H1 (cell line): ENCODE data around the gene OR4Q2. TPM values are rescaled to one million over a fixed set of nuclear protein-coding genes. Genes with fewer than 3 reads are reported as not detected.

Experiments used
- CHD1 ChIP-seq: IDR thresholded peaks from 2 replicates; pipeline ENCODE4 v1.6.1; 2012; ENCODE audit warnings: low read depth, low read length, improper control_type of control experiment
- CHD7 ChIP-seq: fragments of 300-600 bp; sonication (generic); IDR thresholded peaks from 2 replicates; pipeline ENCODE4 v1.7.1; 2012; ENCODE audit warnings: low read length, moderate library complexity, mild to moderate bottlenecking, inconsistent platforms; ENCODE audit not compliant: insufficient replicate concordance
- EGR1 ChIP-seq: IDR thresholded peaks from 2 replicates; pipeline ENCODE4 v1.6.1; 2011; ENCODE audit warnings: low read depth, low read length, borderline replicate concordance
- HDAC2 ChIP-seq, 2 experiments: fragments of 300-600 bp in 1 of 2; sonication (generic) in 1 of 2; IDR thresholded peaks; 2 replicates each; pipeline ENCODE4 v1.6.1; 2011 to 2012; ENCODE audit warnings: low read depth in 2 of 2, low read length in 2 of 2, mild to moderate bottlenecking in 2 of 2, moderate library complexity in 2 of 2, borderline replicate concordance in 1 of 2, inconsistent platforms in 1 of 2
- KDM4A ChIP-seq: IDR thresholded peaks from one replicate; pipeline ENCODE4 v1.7.1; 2012; ENCODE audit warnings: low read depth, mild to moderate bottlenecking, moderate library complexity, low read length, inconsistent platforms; ENCODE audit not compliant: severe bottlenecking
- NANOG ChIP-seq: IDR thresholded peaks from 2 replicates; pipeline ENCODE4 v1.6.1; 2011; ENCODE audit warnings: low read length, low read depth, mild to moderate bottlenecking, inconsistent platforms; ENCODE audit not compliant: insufficient read depth, poor library complexity, severe bottlenecking
- RNF2 ChIP-seq: fragments of 200-900, 300-1000 bp; sonication (generic); IDR thresholded peaks from 2 replicates; pipeline ENCODE4 v1.7.1; 2016; ENCODE audit warnings: borderline replicate concordance, low read depth, mild to moderate bottlenecking, antibody characterized with exemption, low read length; ENCODE audit not compliant: poor library complexity, severe bottlenecking; ENCODE audit errors: missing control alignments
- SAP30 ChIP-seq: fragments of 300-600 bp; sonication (generic); IDR thresholded peaks from 2 replicates; pipeline ENCODE4 v1.7.1; 2012; ENCODE audit warnings: low read length, moderate library complexity, mild to moderate bottlenecking, inconsistent platforms; ENCODE audit not compliant: insufficient read depth, insufficient replicate concordance
- SUZ12 ChIP-seq: fragments of 200-600 bp; sonication (generic); IDR thresholded peaks from 2 replicates; pipeline ENCODE4 v1.6.1; 2012; ENCODE audit warnings: mild to moderate bottlenecking, inconsistent platforms, low read length, moderate library complexity, mixed read lengths
- TCF12 ChIP-seq: IDR thresholded peaks from 2 replicates; pipeline ENCODE4 v1.6.1; 2011; ENCODE audit warnings: low read depth, mild to moderate bottlenecking, low read length
- TEAD4 ChIP-seq: IDR thresholded peaks from 2 replicates; pipeline ENCODE4 v1.6.1; 2012; ENCODE audit warnings: low read depth, low read length, inconsistent platforms, mixed read lengths
- polyA plus RNA-seq, 7 experiments: library from polyadenylated mRNA; depleted of rRNA in 3 of 7; stranded (reverse) in 5 of 7; unstranded in 2 of 7; fragments of >200 nt in 5 of 7; fragments of 200-250 nt in 2 of 7; gene quantifications; 1 replicate in 5 of 7; 2 replicates in 1 of 7; 4 replicates in 1 of 7; pipeline versions ENCODE4 v1.2.1 to v1.2.3, GENCODE V29; 2011 to 2013; ENCODE audit warnings: missing spikeins in 2 of 7, mixed read lengths in 2 of 7
- total RNA-seq: library from RNA; stranded (reverse); fragmentation: NEBNext Ultra II Directional; extraction: Animal tissue kit (Norgen Biotek cat#: 25700); gene quantifications from 2 replicates; pipeline ENCODE4 v1.2.1, GENCODE V29; 2021

Gene OR4Q2
- total and polyA plus RNA-seq, 2 of the 8 experiments (the other 6 are each of a cell fraction or from before 2014, with no cell fraction given) = not detected

- TF ChIP-seq CHD7 (no peak), KDM4A (no peak), EGR1 (no peak), NANOG (no peak), HDAC2 (IDR thresholded peaks at IDR 0.05; ENCODE audit: borderline replicate concordance in 1 of 2, low read depth in 2 of 2, low read length in 2 of 2) (no peak), SAP30 (no peak), RNF2 (no peak), CHD1 (no peak), SUZ12 (no peak), TEAD4 (no peak), TCF12 (no peak)
Measured at GRCh38 chr14:19975291-19975690, 26.7 kb upstream of the OR4Q2 start, which contains the start of gene OR4K15 (continued).
